Ascending aorta (tissue), 2 donors: ENCODE measurements around the gene HPN. TPM values are rescaled to one million over a fixed set of nuclear protein-coding genes. Genes with fewer than 3 reads are reported as not detected.

Source experiments
- DNase-seq, 2 donors: peaks; one replicate each; pipeline ENCODE4 v3.0.0-alpha.2; 2019; ENCODE audit warnings: low spot score in 2 of 2
- H3K27ac ChIP-seq, 2 donors: fragments of 200-600 bp; sonication (generic); one replicate each; pipeline ENCODE4 v1.5.1; 2016 to 2017; ENCODE audit warnings: mild to moderate bottlenecking in 1 of 2
- H3K27me3 ChIP-seq: fragments of 200-600 bp; sonication (generic); one replicate; pipeline ENCODE4 v1.5.1; 2017
- H3K36me3 ChIP-seq, 2 donors: fragments of 200-600 bp; sonication (generic); one replicate each; pipeline ENCODE4 v1.5.1; 2016
- H3K4me1 ChIP-seq, 2 donors: fragments of 200-600 bp; sonication (generic); one replicate each; pipeline ENCODE4 v1.5.1; 2016 to 2017; ENCODE audit warnings: mild to moderate bottlenecking in 1 of 2
- H3K4me3 ChIP-seq, 2 donors: fragments of 200-600 bp; sonication (generic); one replicate each; pipeline ENCODE4 v1.5.1; 2016 to 2017; ENCODE audit warnings: mild to moderate bottlenecking in 1 of 2
- H3K9me3 ChIP-seq, 2 donors: fragments of 200-600 bp; sonication (generic); one replicate each; pipeline ENCODE4 v1.5.1; 2016
- CTCF ChIP-seq, 3 experiments: fragments of 200-600 bp in 2 of 3; fragments of 450-650 bp in 1 of 3; sonication (generic) in 2 of 3; IDR thresholded peaks; one replicate each; pipeline ENCODE4 v1.5.1; 2016 to 2019; ENCODE audit warnings: antibody characterized with exemption in 3 of 3, mild to moderate bottlenecking in 1 of 3, moderate library complexity in 1 of 3
- intact Hi-C: fragments of 100-400 bp; cut with DNase I; formaldehyde crosslinking; loops from one replicate; pipeline ENCODE4 v1.15.1; 2023
- total RNA-seq: library from RNA; depleted of rRNA; stranded (reverse); fragments of >200 nt; gene quantifications from one replicate; pipeline ENCODE4 v1.1.0, GENCODE V29; 2016

The HPN gene
- total RNA-seq, 1 donor from 2014 or later, result 0.85 TPM

DNA sequence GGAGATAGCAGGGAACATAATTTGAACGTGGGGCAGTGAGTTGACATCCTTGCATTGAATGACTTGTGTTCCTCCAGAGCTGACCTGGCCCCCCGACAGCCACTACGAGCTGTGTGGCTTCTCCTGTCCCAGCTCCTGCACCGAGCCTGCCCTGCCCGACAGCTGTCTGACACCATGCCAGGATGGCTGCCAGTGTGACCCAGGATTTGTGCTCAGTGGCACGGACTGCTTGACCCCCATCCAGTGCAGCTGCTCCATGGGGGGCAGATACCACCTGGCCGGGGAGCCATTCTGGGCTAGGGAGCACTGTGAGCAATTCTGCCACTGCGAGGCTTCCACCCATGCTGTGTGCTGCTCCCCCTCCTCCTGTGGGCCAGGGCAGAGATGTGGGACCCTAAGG is 44.9 kb downstream of the HPN start:
- TF ChIP-seq CTCF (IDR thresholded peaks at IDR 0.05), result no peak
- H3K27ac ChIP-seq, result no peak overlapping the region
- H3K4me3 ChIP-seq, result no peak overlapping the region
- no peaks in the 10 kb centered on the region for H3K9me3 ChIP-seq
- no peak for DNase-seq
- peaks cover 3% of the 10 kb centered on the region for H3K27me3 ChIP-seq
- intact Hi-C loops, result no loop called here
- no peaks in the 10 kb centered on the region for H3K36me3 ChIP-seq
- H3K4me1 ChIP-seq, result peaks cover 0 to 4% of the 10 kb centered on the region in 2 donors

GRCh38 chr19:35087393-35087792 is 45.9 kb downstream of the HPN start:
- no peak for TF ChIP-seq CTCF (IDR thresholded peaks at IDR 0.05)
- Histone ChIP-seq H3K9me3 (no peaks in the 10 kb centered on the region), H3K36me3 (no peaks in the 10 kb centered on the region), H3K4me3 (no peak overlapping the region), H3K4me1 (peaks cover 0 to 4% of the 10 kb centered on the region in 2 donors), H3K27ac (no peak overlapping the region), H3K27me3 (peaks cover 3% of the 10 kb centered on the region)
- intact Hi-C loops, result no loop called here
- DNase-seq, result no peak

GRCh38 chr19:35088131-35088913 is 46.8 kb downstream of the HPN start:
- no peak for TF ChIP-seq CTCF (IDR thresholded peaks at IDR 0.05)
- Histone ChIP-seq H3K4me1 (peaks cover 0 to 4% of the 10 kb centered on the region in 2 donors), H3K27me3 (peaks cover 3% of the 10 kb centered on the region)

GRCh38 chr19:35089554-35089953 is 48.0 kb downstream of the HPN start:
- H3K4me3 ChIP-seq, result no peak overlapping the region
- TF ChIP-seq CTCF (IDR thresholded peaks at IDR 0.05), result no peak
- H3K36me3 ChIP-seq, result no peaks in the 10 kb centered on the region
- H3K27ac ChIP-seq, result no peak overlapping the region
- DNase-seq, result no peak
- H3K9me3 ChIP-seq, result no peaks in the 10 kb centered on the region
- intact Hi-C loops, result no loop called here
- H3K4me1 ChIP-seq, result peaks cover 0 to 4% of the 10 kb centered on the region in 2 donors
- peaks cover 3% of the 10 kb centered on the region for H3K27me3 ChIP-seq

More at GRCh38 chr19:35088131-35088913, 46.8 kb downstream of the HPN start:
- Histone ChIP-seq H3K27ac (no peak overlapping the region), H3K4me3 (no peak overlapping the region), H3K36me3 (no peaks in the 10 kb centered on the region), H3K9me3 (no peaks in the 10 kb centered on the region)
- no peak for DNase-seq
- intact Hi-C loops, result no loop called here

- Histone ChIP-seq H3K9me3 (no peaks in the 10 kb centered on the region), H3K27me3 (peaks cover 3% of the 10 kb centered on the region), H3K4me1 (peaks cover 0 to 4% of the 10 kb centered on the region in 2 donors), H3K4me3 (no peak overlapping the region), H3K36me3 (no peaks in the 10 kb centered on the region), H3K27ac (no peak overlapping the region)
- DNase-seq, result no peak
- intact Hi-C loops, result loop anchor here (1.0 kb wide), 1 partner anchor 117 kb away; no protein-coding TSS in a partner anchor
- TF ChIP-seq CTCF (IDR thresholded peaks at IDR 0.05), result no peak
Measured at GRCh38 chr19:35090160-35090505, 48.6 kb downstream of the HPN start.
